ENCODE results near the gene FLYWCH1. TPM values are rescaled to one million over a fixed set of nuclear protein-coding genes. Genes with fewer than 3 reads are reported as not detected.

FLYWCH1 gene
- total and polyA plus RNA-seq, 9 of the 15 experiments (the other 6 are each of a cell fraction or from before 2014, with no cell fraction given) = 0.18 to 33.6 (median 11.3) TPM

GRCh38 chr16:2968738-2969544 lies 57.2 kb downstream of the FLYWCH1 start, which contains the start of gene PAQR4 (continued):
- TF ChIP-seq CHD7 (IDR thresholded peaks at IDR 0.05; ENCODE audit: low read depth, low read length) = no peak
- no peak for TF ChIP-seq NCOA2 (IDR thresholded peaks at IDR 0.05; ENCODE audit: partially characterized antibody in 2 of 2)
- no peak for TF ChIP-seq TAF15 (IDR thresholded peaks at IDR 0.05; ENCODE audit: low read depth, low read length)
- no peak for TF ChIP-seq HMBOX1 (IDR thresholded peaks at IDR 0.05)
- TF ChIP-seq CSDE1 (IDR thresholded peaks at IDR 0.05) = no peak
- TF ChIP-seq ZNF316 (IDR thresholded peaks at IDR 0.05) = no peak
- no peak for TF ChIP-seq RBM34 (IDR thresholded peaks at IDR 0.05; ENCODE audit: borderline replicate concordance, insufficient read depth, low read length)
- TF ChIP-seq PCBP1 (IDR thresholded peaks at IDR 0.05; ENCODE audit: low read depth, low read length, poor library complexity, severe bottlenecking) = peak; percentile 24
- no peak for TF ChIP-seq MCM2 (IDR thresholded peaks at IDR 0.05; ENCODE audit: low read depth)
- TF ChIP-seq ZBED1 (IDR thresholded peaks at IDR 0.05) = no peak
- peak; percentile 82 for TF ChIP-seq E2F8 (IDR thresholded peaks at IDR 0.05; ENCODE audit: low read depth, partially characterized antibody)
- TF ChIP-seq RFX5 (IDR thresholded peaks at IDR 0.05; ENCODE audit: low read depth, low read length) = no peak
- TF ChIP-seq ZNF12 (CRISPR knock-in tag; IDR thresholded peaks at IDR 0.05) = peak; percentile 55; the same call in 1 of the 2 replicates

Measured in K562 (cell line).